Activated naive CD8-positive, alpha-beta T cell treated with anti-CD3 and anti-CD28 coated beads, Interleukin-2, amount 50 U/mL, for 24 hours (primary cell): ENCODE results near the gene CELA3B.
"Not testable (repeated sequence)": the region's sequence is repeated elsewhere in the genome, so short reads cannot be mapped to it uniquely, and the experiment has no call there.

ENCODE experiments used
- ATAC-seq: fragments of 150-1000 bp; cut with Tn5 transposase; one replicate; pipeline ENCODE4 v1.10.0; 2021
- DNase-seq: peaks from one replicate; pipeline ENCODE4 v3.0.0; 2021
- H3K27ac Mint-ChIP-seq: one replicate; pipeline ENCODE4 v1.8.0; 2021; ENCODE audit warnings: mild to moderate bottlenecking, mixed read lengths
- H3K27me3 Mint-ChIP-seq: one replicate; pipeline ENCODE4 v1.8.0; 2021; ENCODE audit warnings: mixed read lengths
- H3K36me3 Mint-ChIP-seq: one replicate; pipeline ENCODE4 v1.8.0; 2021; ENCODE audit warnings: low read depth, mixed read lengths
- H3K4me1 Mint-ChIP-seq: one replicate; pipeline ENCODE4 v1.8.0; 2021; ENCODE audit warnings: mixed read lengths
- H3K4me3 Mint-ChIP-seq: one replicate; pipeline ENCODE4 v1.8.0; 2021; ENCODE audit warnings: mild to moderate bottlenecking, moderate library complexity, mixed read lengths
- H3K9me3 Mint-ChIP-seq: one replicate; pipeline ENCODE4 v1.8.0; 2021; ENCODE audit warnings: mixed read lengths

Gene CELA3B

GRCh38 chr1:21956720-21957552 lies 19.9 kb upstream of the CELA3B start:
- H3K27me3 Mint-ChIP-seq, result no peaks in the 10 kb centered on the region
- ATAC-seq, result peak; percentile 91
- no peaks in the 10 kb centered on the region for H3K36me3 Mint-ChIP-seq
- no peaks in the 10 kb centered on the region for H3K9me3 Mint-ChIP-seq
- H3K4me1 Mint-ChIP-seq, result peaks cover 28% of the 10 kb centered on the region
- peak overlapping the region; percentile 52 for H3K4me3 Mint-ChIP-seq
- peak; percentile 49 for DNase-seq
- peak overlapping the region; percentile 91 for H3K27ac Mint-ChIP-seq

GRCh38 chr1:21961337-21961736 lies 15.5 kb upstream of the CELA3B start:
- Mint-ChIP-seq H3K4me3 (no peak overlapping the region), H3K4me1 (peaks cover 26% of the 10 kb centered on the region), H3K36me3 (no peaks in the 10 kb centered on the region), H3K9me3 (no peaks in the 10 kb centered on the region), H3K27me3 (no peaks in the 10 kb centered on the region), H3K27ac (no peak overlapping the region)
- DNase-seq, result no peak
- ATAC-seq, result no peak

GRCh38 chr1:21961799-21962198 lies 15.0 kb upstream of the CELA3B start:
- Mint-ChIP-seq H3K27ac (no peak overlapping the region), H3K27me3 (no peaks in the 10 kb centered on the region), H3K4me3 (no peak overlapping the region), H3K9me3 (no peaks in the 10 kb centered on the region), H3K4me1 (peaks cover 21% of the 10 kb centered on the region), H3K36me3 (no peaks in the 10 kb centered on the region)
- ATAC-seq (no peak), DNase-seq (no peak)

GRCh38 chr1:21963477-21964217 lies 13.2 kb upstream of the CELA3B start:
- ATAC-seq (peak; percentile 82), DNase-seq (peak; percentile 85)
- Mint-ChIP-seq H3K27me3 (no peaks in the 10 kb centered on the region), H3K9me3 (no peaks in the 10 kb centered on the region), H3K4me3 (no peak overlapping the region), H3K27ac (no peak overlapping the region), H3K36me3 (no peaks in the 10 kb centered on the region), H3K4me1 (peaks cover 3% of the 10 kb centered on the region)

- no peak for ATAC-seq
- Mint-ChIP-seq H3K36me3 (no peaks in the 10 kb centered on the region), H3K4me3 (no peak overlapping the region), H3K9me3 (no peaks in the 10 kb centered on the region), H3K4me1 (peaks cover 3% of the 10 kb centered on the region), H3K27ac (no peak overlapping the region), H3K27me3 (no peaks in the 10 kb centered on the region)
- no peak for DNase-seq
Measured at GRCh38 chr1:21966247-21967000, 10.4 kb upstream of the CELA3B start.

- H3K27me3 Mint-ChIP-seq, ATAC-seq, H3K4me1 Mint-ChIP-seq, H3K36me3 Mint-ChIP-seq, H3K27ac Mint-ChIP-seq, DNase-seq, H3K9me3 Mint-ChIP-seq, H3K4me3 Mint-ChIP-seq: not testable (repeated sequence)
Measured at GRCh38 chr1:21967216-21967615, 9.6 kb upstream of the CELA3B start.

- not testable (repeated sequence) for H3K27me3 Mint-ChIP-seq, DNase-seq
Measured at GRCh38 chr1:21969066-21969465, 7.8 kb upstream of the CELA3B start.

GRCh38 chr1:21970523-21970922 lies 6.3 kb upstream of the CELA3B start:
- not testable (repeated sequence) for H3K4me1 Mint-ChIP-seq, H3K27me3 Mint-ChIP-seq, H3K27ac Mint-ChIP-seq, H3K9me3 Mint-ChIP-seq, H3K36me3 Mint-ChIP-seq, ATAC-seq, DNase-seq, H3K4me3 Mint-ChIP-seq

More at GRCh38 chr1:21969066-21969465, 7.8 kb upstream of the CELA3B start:
- not testable (repeated sequence) for H3K4me3 Mint-ChIP-seq, H3K27ac Mint-ChIP-seq, H3K9me3 Mint-ChIP-seq, H3K36me3 Mint-ChIP-seq, H3K4me1 Mint-ChIP-seq, ATAC-seq

GRCh38 chr1:21972973-21973441 lies 3.8 kb upstream of the CELA3B start:
- H3K9me3 Mint-ChIP-seq, H3K27me3 Mint-ChIP-seq, H3K4me3 Mint-ChIP-seq, H3K27ac Mint-ChIP-seq, H3K4me1 Mint-ChIP-seq, DNase-seq, ATAC-seq, H3K36me3 Mint-ChIP-seq: not testable (repeated sequence)

- not testable (repeated sequence) for H3K4me1 Mint-ChIP-seq, H3K9me3 Mint-ChIP-seq, ATAC-seq, DNase-seq, H3K36me3 Mint-ChIP-seq, H3K27me3 Mint-ChIP-seq, H3K27ac Mint-ChIP-seq, H3K4me3 Mint-ChIP-seq
Measured at GRCh38 chr1:21973948-21974347, 2.9 kb upstream of the CELA3B start.

GRCh38 chr1:21974699-21975098 lies 2.1 kb upstream of the CELA3B start:
- H3K27me3 Mint-ChIP-seq, H3K4me1 Mint-ChIP-seq, H3K9me3 Mint-ChIP-seq, ATAC-seq, H3K27ac Mint-ChIP-seq, H3K36me3 Mint-ChIP-seq, H3K4me3 Mint-ChIP-seq, DNase-seq: not testable (repeated sequence)

GRCh38 chr1:21975296-21975695 lies 1.5 kb upstream of the CELA3B start:
- H3K27ac Mint-ChIP-seq, H3K4me1 Mint-ChIP-seq, ATAC-seq, H3K9me3 Mint-ChIP-seq, H3K27me3 Mint-ChIP-seq, DNase-seq, H3K4me3 Mint-ChIP-seq, H3K36me3 Mint-ChIP-seq: not testable (repeated sequence)

- DNase-seq, H3K27me3 Mint-ChIP-seq, H3K9me3 Mint-ChIP-seq, ATAC-seq, H3K4me3 Mint-ChIP-seq, H3K4me1 Mint-ChIP-seq, H3K36me3 Mint-ChIP-seq, H3K27ac Mint-ChIP-seq: not testable (repeated sequence)
Measured at GRCh38 chr1:21978209-21978608, 1.4 kb downstream of the CELA3B start.

- H3K36me3 Mint-ChIP-seq, H3K27ac Mint-ChIP-seq, H3K4me3 Mint-ChIP-seq, H3K9me3 Mint-ChIP-seq, H3K4me1 Mint-ChIP-seq, H3K27me3 Mint-ChIP-seq: not testable (repeated sequence)
- ATAC-seq, result peak; percentile 73
- peak; percentile 16 for DNase-seq
Measured at GRCh38 chr1:21980515-21981220, 3.8 kb downstream of the CELA3B start.
